Measurements from ENCODE around the gene SPSB3. TPM values are rescaled to one million over a fixed set of nuclear protein-coding genes. Genes with fewer than 3 reads are reported as not detected.

Gene SPSB3
- total RNA-seq, 1 donor from 2014 or later = 52.9 TPM

DNA sequence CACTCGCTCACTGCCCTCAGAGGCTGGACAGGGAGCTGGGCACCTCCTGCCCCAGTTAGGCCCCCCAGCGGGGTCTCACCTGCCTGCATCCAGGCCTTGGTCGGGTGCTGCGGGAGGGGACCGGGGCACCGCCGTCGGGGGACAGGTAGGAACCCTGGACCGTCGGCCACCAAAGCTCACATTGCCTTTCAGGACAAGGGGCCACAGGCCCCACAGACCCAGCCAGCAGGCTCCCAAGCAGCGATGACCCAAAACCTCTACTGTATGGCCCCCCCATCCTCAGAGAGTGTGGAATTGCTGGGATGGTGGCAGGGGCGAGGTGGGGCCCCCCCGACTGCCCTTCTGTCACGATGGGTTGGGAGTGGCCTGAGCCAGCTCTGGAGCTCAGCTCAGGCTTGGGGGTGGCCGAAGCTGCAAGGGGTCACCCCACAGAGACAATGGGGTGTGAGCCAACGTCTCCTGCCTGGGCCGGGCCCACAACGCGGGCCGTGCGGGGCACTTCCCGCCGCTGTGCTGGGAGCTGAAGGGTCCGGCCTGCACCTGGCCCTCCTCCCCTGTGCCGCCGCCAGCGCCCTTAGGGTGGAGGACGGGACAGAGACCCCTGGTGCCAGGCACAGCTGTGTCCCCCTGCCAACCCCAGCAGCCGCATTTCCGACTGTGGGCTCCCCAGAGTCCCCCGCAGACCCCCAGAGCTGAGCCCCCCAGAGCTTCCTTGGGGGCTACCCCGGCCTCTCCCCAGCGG, 10.6 kb upstream of the SPSB3 start:
- H3K4me1 Mint-ChIP-seq (ENCODE audit: unreplicated experiment) = no peaks in the 10 kb centered on the region
- H3K4me3 Mint-ChIP-seq (ENCODE audit: unreplicated experiment) = no peak overlapping the region
- TF ChIP-seq, protein P1, sequence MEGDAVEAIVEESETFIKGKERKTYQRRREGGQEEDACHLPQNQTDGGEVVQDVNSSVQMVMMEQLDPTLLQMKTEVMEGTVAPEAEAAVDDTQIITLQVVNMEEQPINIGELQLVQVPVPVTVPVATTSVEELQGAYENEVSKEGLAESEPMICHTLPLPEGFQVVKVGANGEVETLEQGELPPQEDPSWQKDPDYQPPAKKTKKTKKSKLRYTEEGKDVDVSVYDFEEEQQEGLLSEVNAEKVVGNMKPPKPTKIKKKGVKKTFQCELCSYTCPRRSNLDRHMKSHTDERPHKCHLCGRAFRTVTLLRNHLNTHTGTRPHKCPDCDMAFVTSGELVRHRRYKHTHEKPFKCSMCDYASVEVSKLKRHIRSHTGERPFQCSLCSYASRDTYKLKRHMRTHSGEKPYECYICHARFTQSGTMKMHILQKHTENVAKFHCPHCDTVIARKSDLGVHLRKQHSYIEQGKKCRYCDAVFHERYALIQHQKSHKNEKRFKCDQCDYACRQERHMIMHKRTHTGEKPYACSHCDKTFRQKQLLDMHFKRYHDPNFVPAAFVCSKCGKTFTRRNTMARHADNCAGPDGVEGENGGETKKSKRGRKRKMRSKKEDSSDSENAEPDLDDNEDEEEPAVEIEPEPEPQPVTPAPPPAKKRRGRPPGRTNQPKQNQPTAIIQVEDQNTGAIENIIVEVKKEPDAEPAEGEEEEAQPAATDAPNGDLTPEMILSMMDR (IDR thresholded peaks at IDR 0.05; ENCODE audit: unreplicated experiment) = no peak
- peaks cover 8% of the 10 kb centered on the region for H3K36me3 Mint-ChIP-seq (ENCODE audit: low read depth, unreplicated experiment)
- no peaks in the 10 kb centered on the region for H3K9me3 Mint-ChIP-seq (ENCODE audit: unreplicated experiment)
- no peak for DNase-seq (ENCODE audit: low spot score)
- H3K27me3 Mint-ChIP-seq (ENCODE audit: unreplicated experiment) = no peaks in the 10 kb centered on the region
- H3K27ac Mint-ChIP-seq (ENCODE audit: unreplicated experiment) = no peak overlapping the region

DNA sequence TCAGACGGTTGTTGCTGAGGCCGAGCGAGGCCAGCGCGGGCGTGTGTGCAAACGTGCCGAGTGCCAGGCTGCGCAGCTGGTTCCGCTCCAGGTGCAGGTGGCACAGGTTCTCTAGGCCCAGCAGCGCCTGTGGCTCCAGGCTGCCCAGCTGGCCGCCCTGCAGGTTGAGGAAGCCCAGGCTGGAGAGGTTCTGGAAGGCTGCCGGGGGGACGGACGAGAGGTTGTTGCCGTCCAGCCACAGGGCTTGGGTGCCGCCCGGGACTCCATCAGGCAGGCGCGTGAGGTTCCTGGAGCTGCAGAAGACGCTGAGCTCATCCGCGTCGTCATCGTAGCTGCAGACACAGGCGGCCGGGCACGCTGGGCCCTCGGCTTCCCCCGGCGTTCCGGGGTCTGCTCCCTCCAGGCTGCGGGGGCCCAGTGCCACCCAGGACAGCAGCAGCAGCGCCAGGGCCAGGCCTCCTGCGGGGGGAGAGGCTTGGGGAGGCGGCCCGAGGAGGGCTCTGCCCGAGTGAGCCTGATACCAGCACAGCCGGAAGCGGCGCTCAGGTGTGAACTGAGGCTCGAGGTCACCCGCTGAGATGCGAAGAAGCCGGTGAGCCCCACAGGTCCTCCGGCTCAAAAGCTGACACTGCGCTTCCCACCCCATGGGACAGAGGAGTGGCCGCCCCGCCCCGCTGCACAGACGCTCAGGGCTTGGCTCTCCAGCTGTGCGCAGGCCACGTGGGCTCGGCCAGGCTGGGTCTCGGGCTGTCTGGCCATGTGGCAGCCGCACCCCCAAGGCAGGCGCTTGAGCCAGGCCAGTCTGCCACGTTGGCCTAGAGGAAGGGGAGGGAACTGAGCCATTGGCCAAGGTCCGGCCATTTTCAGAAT, 9.8 kb upstream of the SPSB3 start:
- no peaks in the 10 kb centered on the region for H3K4me1 Mint-ChIP-seq (ENCODE audit: unreplicated experiment)
- H3K4me3 Mint-ChIP-seq (ENCODE audit: unreplicated experiment) = no peak overlapping the region
- H3K36me3 Mint-ChIP-seq (ENCODE audit: low read depth, unreplicated experiment) = peaks cover 7% of the 10 kb centered on the region

GRCh38 chr16:1791256-1791942, 9.0 kb upstream of the SPSB3 start:
- TF ChIP-seq, protein P1 (IDR thresholded peaks at IDR 0.05; ENCODE audit: unreplicated experiment) = no peak
- H3K9me3 Mint-ChIP-seq (ENCODE audit: unreplicated experiment) = no peaks in the 10 kb centered on the region
- no peaks in the 10 kb centered on the region for H3K4me1 Mint-ChIP-seq (ENCODE audit: unreplicated experiment)
- H3K4me3 Mint-ChIP-seq (ENCODE audit: unreplicated experiment) = no peak overlapping the region
- H3K36me3 Mint-ChIP-seq (ENCODE audit: low read depth, unreplicated experiment) = peaks cover 3% of the 10 kb centered on the region
- no peaks in the 10 kb centered on the region for H3K27me3 Mint-ChIP-seq (ENCODE audit: unreplicated experiment)
- DNase-seq (ENCODE audit: low spot score) = peak; percentile 4
- no peak overlapping the region for H3K27ac Mint-ChIP-seq (ENCODE audit: unreplicated experiment)

More for the DNA sequence above, 9.8 kb upstream of the SPSB3 start:
- DNase-seq (ENCODE audit: low spot score) = peak; percentile 7
- Mint-ChIP-seq H3K9me3 (ENCODE audit: unreplicated experiment) (no peaks in the 10 kb centered on the region), H3K27me3 (ENCODE audit: unreplicated experiment) (no peaks in the 10 kb centered on the region), H3K27ac (ENCODE audit: unreplicated experiment) (no peak overlapping the region)
- TF ChIP-seq, protein P1 (IDR thresholded peaks at IDR 0.05; ENCODE audit: unreplicated experiment) = no peak

DNA sequence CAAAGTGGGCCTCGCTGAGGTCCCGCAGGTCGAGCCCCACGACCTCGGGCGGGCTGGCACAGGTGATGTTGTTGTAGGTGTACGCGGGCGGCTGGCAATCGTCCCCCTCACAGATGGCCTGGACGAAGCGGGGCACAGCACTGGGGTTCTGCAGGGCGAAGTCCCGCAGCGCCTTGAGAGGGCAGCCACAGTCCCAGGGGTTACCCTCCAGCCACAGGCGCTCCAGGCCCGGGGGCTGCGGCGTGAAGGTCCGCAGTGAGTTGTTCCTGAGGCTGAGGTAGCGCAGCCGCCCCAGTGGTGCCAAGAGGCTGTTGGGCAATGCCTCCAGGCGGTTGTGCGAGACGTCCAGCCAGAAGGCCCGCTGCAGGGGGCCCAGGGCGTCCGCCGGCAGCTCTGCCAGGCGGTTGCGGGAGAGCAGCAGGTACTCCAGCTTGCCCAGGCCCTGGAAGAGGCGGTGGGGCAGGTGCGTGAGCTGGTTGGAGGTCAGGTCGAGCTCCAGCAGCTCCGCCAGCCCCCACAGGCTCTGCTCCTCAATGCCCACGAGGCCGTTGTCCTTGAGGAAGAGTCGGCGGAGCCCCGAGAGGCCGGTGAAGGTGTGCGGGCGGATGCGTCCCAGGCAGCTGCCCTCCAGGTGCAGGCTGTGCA, 8.4 kb upstream of the SPSB3 start:
- no peak overlapping the region for H3K4me3 Mint-ChIP-seq (ENCODE audit: unreplicated experiment)
- peak; percentile 4 for DNase-seq (ENCODE audit: low spot score)
- TF ChIP-seq, protein P1 (IDR thresholded peaks at IDR 0.05; ENCODE audit: unreplicated experiment) = no peak
- H3K27ac Mint-ChIP-seq (ENCODE audit: unreplicated experiment) = no peak overlapping the region
- H3K27me3 Mint-ChIP-seq (ENCODE audit: unreplicated experiment) = no peaks in the 10 kb centered on the region
- H3K36me3 Mint-ChIP-seq (ENCODE audit: low read depth, unreplicated experiment) = peaks cover 3% of the 10 kb centered on the region
- no peaks in the 10 kb centered on the region for H3K4me1 Mint-ChIP-seq (ENCODE audit: unreplicated experiment)
- H3K9me3 Mint-ChIP-seq (ENCODE audit: unreplicated experiment) = no peaks in the 10 kb centered on the region

All from endothelial cell (in vitro differentiated cells).